Upper lobe of right lung (tissue), 1 donor: ENCODE results near the gene ITPRID1. TPM values are rescaled to one million over a fixed set of nuclear protein-coding genes. Genes with fewer than 3 reads are reported as not detected.
"Not testable (repeated sequence)": the region's sequence is repeated elsewhere in the genome, so short reads cannot be mapped to it uniquely, and the experiment has no call there.

ENCODE experiments used
- ATAC-seq: fragments of 200-7000 bp; cut with Tn5 transposase; one replicate; pipeline ENCODE4 v1.9.1; 2020; ENCODE audit warnings: mild to moderate bottlenecking, moderate library complexity
- DNase-seq: peaks from one replicate; pipeline ENCODE4 v3.0.0-alpha.2; 2020
- H3K27ac ChIP-seq: fragments of 200-600 bp; one replicate; pipeline ENCODE4 v1.8.0; 2022
- H3K27me3 ChIP-seq: fragments of 200-600 bp; one replicate; pipeline ENCODE4 v1.8.0; 2022; ENCODE audit warnings: mild to moderate bottlenecking
- H3K36me3 ChIP-seq: fragments of 200-600 bp; one replicate; pipeline ENCODE4 v1.8.0; 2022
- H3K4me1 ChIP-seq: fragments of 200-600 bp; one replicate; pipeline ENCODE4 v1.8.0; 2022
- H3K4me3 ChIP-seq: fragments of 200-600 bp; one replicate; pipeline ENCODE4 v1.8.0; 2022; ENCODE audit warnings: mild to moderate bottlenecking
- H3K9me3 ChIP-seq: fragments of 200-600 bp; one replicate; pipeline ENCODE4 v1.8.0; 2022
- CTCF ChIP-seq: fragments of 200-600 bp; IDR thresholded peaks from one replicate; pipeline ENCODE4 v1.8.0; 2022; ENCODE audit warnings: antibody characterized with exemption
- intact Hi-C: fragments of 100-400 bp; cut with DNase I; formaldehyde crosslinking; loops from one replicate; pipeline ENCODE4 v1.11.0; 2022
- total RNA-seq: library from RNA; stranded (reverse); fragmentation: NEBNext Ultra II Directional; extraction: Animal tissue kit (Norgen Biotek cat#: 25700); gene quantifications from one replicate; pipeline ENCODE4 v1.2.1, GENCODE V29; 2021
- donor health status: DM: no; HTN: yes; CAD: no; lungs with severe emphysema.

ITPRID1 gene
- total RNA-seq, 1 donor from 2014 or later = not detected

GRCh38 chr7:31529103-31529502 lies 15.2 kb downstream of the ITPRID1 start:
- no peak for TF ChIP-seq CTCF
- DNase-seq (no peak), ATAC-seq (no peak)

GRCh38 chr7:31540651-31541185 lies 26.8 kb downstream of the ITPRID1 start:
- ATAC-seq, intact Hi-C loops, H3K9me3 ChIP-seq, DNase-seq, H3K36me3 ChIP-seq, H3K4me3 ChIP-seq, H3K4me1 ChIP-seq, H3K27ac ChIP-seq, H3K27me3 ChIP-seq: not testable (repeated sequence)

More at GRCh38 chr7:31529103-31529502, 15.2 kb downstream of the ITPRID1 start:
- H3K4me1 ChIP-seq = no peaks in the 10 kb centered on the region
- no peaks in the 10 kb centered on the region for H3K36me3 ChIP-seq
- H3K27ac ChIP-seq = no peak overlapping the region
- H3K4me3 ChIP-seq = no peak overlapping the region
- intact Hi-C loops = no loop called here
- no peaks in the 10 kb centered on the region for H3K27me3 ChIP-seq
- no peaks in the 10 kb centered on the region for H3K9me3 ChIP-seq

GRCh38 chr7:31545549-31545948 lies 31.7 kb downstream of the ITPRID1 start:
- no peaks in the 10 kb centered on the region for H3K27me3 ChIP-seq
- DNase-seq (no peak), ATAC-seq (peak; percentile 84)
- intact Hi-C loops = no loop called here
- H3K27ac ChIP-seq = no peak overlapping the region
- H3K36me3 ChIP-seq = no peaks in the 10 kb centered on the region
- no peak for TF ChIP-seq CTCF
- H3K4me3 ChIP-seq = no peak overlapping the region
- H3K4me1 ChIP-seq = no peaks in the 10 kb centered on the region
- no peaks in the 10 kb centered on the region for H3K9me3 ChIP-seq

GRCh38 chr7:31549611-31550010 lies 35.7 kb downstream of the ITPRID1 start:
- no peaks in the 10 kb centered on the region for H3K9me3 ChIP-seq
- no peak for DNase-seq
- intact Hi-C loops = no loop called here
- H3K4me3 ChIP-seq = no peak overlapping the region
- no peak for TF ChIP-seq CTCF
- no peak overlapping the region for H3K27ac ChIP-seq
- ATAC-seq = no peak
- H3K27me3 ChIP-seq = no peaks in the 10 kb centered on the region
- no peaks in the 10 kb centered on the region for H3K4me1 ChIP-seq
- no peaks in the 10 kb centered on the region for H3K36me3 ChIP-seq

- DNase-seq (no peak), ATAC-seq (no peak)
- no peak for TF ChIP-seq CTCF
- H3K9me3 ChIP-seq = no peaks in the 10 kb centered on the region
- no peaks in the 10 kb centered on the region for H3K4me1 ChIP-seq
- H3K4me3 ChIP-seq = no peak overlapping the region
- H3K27me3 ChIP-seq = no peaks in the 10 kb centered on the region
- intact Hi-C loops = no loop called here
- no peak overlapping the region for H3K27ac ChIP-seq
- H3K36me3 ChIP-seq = no peaks in the 10 kb centered on the region
These were observed 36.5 kb downstream of the ITPRID1 start for GRCh38 chr7:31550432-31550831.

GRCh38 chr7:31553661-31554081 lies 39.8 kb downstream of the ITPRID1 start:
- DNase-seq (no peak), ATAC-seq (no peak)
- no peaks in the 10 kb centered on the region for H3K4me1 ChIP-seq
- TF ChIP-seq CTCF = no peak
- H3K27me3 ChIP-seq = no peaks in the 10 kb centered on the region
- H3K27ac ChIP-seq = no peak overlapping the region
- H3K9me3 ChIP-seq = no peaks in the 10 kb centered on the region
- intact Hi-C loops = no loop called here
- H3K36me3 ChIP-seq = no peaks in the 10 kb centered on the region
- H3K4me3 ChIP-seq = no peak overlapping the region
